Endothelial cell of umbilical vein (primary cell): Measurements from ENCODE around the gene MTFR1L. TPM values are rescaled to one million over a fixed set of nuclear protein-coding genes. Genes with fewer than 3 reads are reported as not detected.

Source experiments
- BruUV-seq: library from RNA; stranded (reverse); fragments of 400-500 nt; replicated peaks from 2 replicates; lab custom pipeline; 2021; lab: Mats Ljungman, UMichigan
- CTCF ChIA-PET: fragments of 300-600, 350-600 bp; sonication (Branson Sonifier 250); formaldehyde crosslinking; loops from one replicate; lab custom pipeline; 2021; ENCODE audit warnings: antibody characterized with exemption, inconsistent platforms; lab: Charles Lee
- POLR2A ChIA-PET: fragments of 300-600, 350-600 bp; sonication (Branson Sonifier 250); formaldehyde crosslinking; loops from one replicate; lab custom pipeline; 2021; ENCODE audit warnings: antibody characterized with exemption, inconsistent platforms; lab: Charles Lee
- DNase-seq: peaks from one replicate; pipeline ENCODE4 v3.0.0-alpha.2; 2011; ENCODE audit warnings: low read depth, low spot score
- FAIRE-seq: peaks from 2 replicates; lab custom pipeline; 2011; peaks lifted over from hg19 to GRCh38; lab: Jason Lieb, UNC
- H2AFZ ChIP-seq: 2 replicates; pipeline ENCODE4 v1.6.0; 2012; ENCODE audit warnings: low read depth, low read length, control low read depth, inconsistent platforms
- H3K27ac ChIP-seq: 2 replicates; pipeline ENCODE4 v1.5.1; 2011; ENCODE audit warnings: low read depth, mild to moderate bottlenecking, control low read depth, low read length, moderate library complexity; ENCODE audit not compliant: insufficient read depth
- H3K27me3 ChIP-seq, 2 experiments: 2 replicates each; pipeline versions ENCODE4 v1.6.0 to v1.6.1; 2011; ENCODE audit warnings: low read length in 2 of 2, mixed read lengths in 1 of 2; ENCODE audit not compliant: control insufficient read depth in 2 of 2, insufficient read depth in 2 of 2
- H3K36me3 ChIP-seq, 2 experiments: 2 replicates in 1 of 2; 3 replicates in 1 of 2; pipeline ENCODE4 v1.5.1; 2011; ENCODE audit warnings: low read length in 2 of 2, mild to moderate bottlenecking in 1 of 2, moderate library complexity in 1 of 2; ENCODE audit not compliant: control insufficient read depth in 2 of 2, insufficient read depth in 2 of 2; ENCODE audit errors: extremely low read depth in 1 of 2
- H3K4me1 ChIP-seq: 3 replicates; pipeline ENCODE4 v1.5.1; 2011; ENCODE audit warnings: mild to moderate bottlenecking, low read length; ENCODE audit not compliant: control insufficient read depth, insufficient read depth; ENCODE audit errors: extremely low read depth
- H3K4me2 ChIP-seq: 2 replicates; pipeline ENCODE4 v1.6.1; 2011; ENCODE audit warnings: low read length, control low read depth, mixed read lengths; ENCODE audit not compliant: insufficient read depth
- H3K4me3 ChIP-seq, 3 experiments: fragments of 200-600 bp in 1 of 3; sonication (generic), shearing (Covaris generic) in 1 of 3; replicated peaks in 1 of 3; 2 replicates each; pipeline ENCODE4 v1.5.1; 2011 to 2016; ENCODE audit warnings: control low read depth in 3 of 3, low read length in 3 of 3, mild to moderate bottlenecking in 2 of 3, inconsistent platforms in 1 of 3, low read depth in 1 of 3, moderate library complexity in 1 of 3; ENCODE audit not compliant: insufficient read depth in 1 of 3
- H3K79me2 ChIP-seq: 2 replicates; pipeline ENCODE4 v1.6.0; 2012; ENCODE audit warnings: low read length, inconsistent platforms; ENCODE audit not compliant: control insufficient read depth, insufficient read depth
- H3K9ac ChIP-seq: replicated peaks from 2 replicates; pipeline ENCODE3; 2011; ENCODE audit warnings: low read length, control low read depth; ENCODE audit not compliant: insufficient read depth; ENCODE audit errors: extremely low read depth
- H3K9me1 ChIP-seq: replicated peaks from 3 replicates; pipeline ENCODE4 v1.6.0; 2011; ENCODE audit warnings: mild to moderate bottlenecking, low read length; ENCODE audit not compliant: control insufficient read depth, insufficient read depth; ENCODE audit errors: extremely low read depth
- H3K9me3 ChIP-seq: replicated peaks from 2 replicates; pipeline ENCODE4 v1.5.1; 2012; ENCODE audit warnings: low read length, inconsistent platforms; ENCODE audit not compliant: control insufficient read depth, insufficient read depth
- H4K20me1 ChIP-seq: replicated peaks from 2 replicates; pipeline ENCODE3; 2011; ENCODE audit warnings: mild to moderate bottlenecking, low read length; ENCODE audit not compliant: control insufficient read depth, insufficient read depth; ENCODE audit errors: extremely low read depth
- EZH2 ChIP-seq: IDR thresholded peaks from 2 replicates; pipeline ENCODE4 v1.6.1; 2012; ENCODE audit warnings: borderline replicate concordance, low read depth, mild to moderate bottlenecking, moderate library complexity, low read length, inconsistent platforms; ENCODE audit not compliant: severe bottlenecking
- FOS ChIP-seq: IDR thresholded peaks from 2 replicates; pipeline ENCODE4 v1.6.1; 2011; ENCODE audit warnings: mild to moderate bottlenecking, low read length, moderate library complexity, borderline replicate concordance; ENCODE audit not compliant: insufficient read depth
- GATA2 ChIP-seq: IDR thresholded peaks from 2 replicates; pipeline ENCODE4 v1.7.0; 2011; ENCODE audit warnings: low read depth, mild to moderate bottlenecking, moderate library complexity, mixed read lengths, low read length; ENCODE audit not compliant: insufficient read length, insufficient read depth
- JUN ChIP-seq: IDR thresholded peaks from 2 replicates; pipeline ENCODE4 v1.6.1; 2011; ENCODE audit warnings: borderline replicate concordance, low read depth; ENCODE audit not compliant: insufficient read length, insufficient read depth
- MAX ChIP-seq: IDR thresholded peaks from 2 replicates; pipeline ENCODE4 v1.6.1; 2011; ENCODE audit not compliant: insufficient read depth, insufficient read length
- MYC ChIP-seq: IDR thresholded peaks from one replicate; pipeline ENCODE4 v1.6.1; 2011; ENCODE audit warnings: mild to moderate bottlenecking, low read depth, low read length
- POLR2A ChIP-seq: IDR thresholded peaks from 2 replicates; pipeline ENCODE4 v1.6.1; 2012; ENCODE audit warnings: low read depth, mild to moderate bottlenecking, control low read depth, low read length
- POLR2AphosphoS5 ChIP-seq: IDR thresholded peaks from 2 replicates; pipeline ENCODE4 v1.6.1; 2012; ENCODE audit warnings: low read depth, mild to moderate bottlenecking, control low read depth, low read length, moderate library complexity; ENCODE audit not compliant: insufficient read depth
- dilution Hi-C: fragments of 300-500 bp; cut with MboI; formaldehyde crosslinking; loops from one replicate; pipeline ENCODE4 v1.15.0; 2019; ENCODE audit warnings: low sequenced_read_pairs; ENCODE audit not compliant: extremely low pct_ligation_motif_present
- intact Hi-C: fragments of 100-400 bp; cut with micrococcal nuclease; formaldehyde crosslinking; loops from one replicate; pipeline ENCODE4 v1.10.0; 2022
- polyA plus RNA-seq, 4 experiments: library from polyadenylated mRNA; depleted of rRNA in 3 of 4; stranded (reverse) in 3 of 4; unstranded in 1 of 4; fragments of >200 nt; gene quantifications; 2 replicates each; pipeline versions ENCODE4 v1.2.1 to v1.2.3, GENCODE V29; 2011 to 2012; ENCODE audit warnings: missing spikeins in 1 of 4
- total RNA-seq: library from RNA; stranded (reverse); gene quantifications from 2 replicates; pipeline ENCODE4 v1.2.3, GENCODE V29; 2021
- TF ChIP-seq, protein P1 (sequence below), 2 donors: IDR thresholded peaks; 1 replicate in 1 of 2; 2 replicates in 1 of 2; pipeline ENCODE4 v1.5.1; 2011; ENCODE audit warnings: low read length in 2 of 2, mild to moderate bottlenecking in 2 of 2, moderate library complexity in 2 of 2, control low read depth in 1 of 2, inconsistent platforms in 1 of 2, low read depth in 1 of 2; ENCODE audit not compliant: insufficient read depth in 1 of 2; ENCODE audit errors: extremely low read depth in 1 of 2

Gene MTFR1L
- total and polyA plus RNA-seq, 2 donors (not counting 3 experiments of a cell fraction or from before 2014, with no cell fraction given), result 34.8 to 45.5 TPM

DNA sequence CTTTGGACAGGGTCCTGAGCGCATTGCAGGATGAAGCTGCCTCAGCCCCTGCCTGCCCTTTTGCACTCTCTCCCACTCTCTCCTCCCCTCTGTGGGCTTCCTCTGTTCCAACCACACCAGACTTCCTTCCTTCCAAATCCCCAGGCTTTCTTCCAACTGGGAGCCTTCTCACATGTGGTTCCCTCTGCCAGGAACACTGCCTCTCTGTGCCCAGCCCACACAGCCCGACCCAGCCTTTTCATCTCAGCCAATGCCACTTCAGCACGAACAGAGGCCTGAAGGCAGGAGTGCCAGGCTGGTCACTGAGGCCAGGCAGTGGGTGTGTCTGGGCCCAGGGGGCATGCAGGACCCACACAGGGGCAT, 13.9 kb upstream of the MTFR1L start:
- no TSS peak for BruUV-seq
- Histone ChIP-seq H3K79me2 (peaks cover 15% of the 10 kb centered on the region), H2AFZ (no peak overlapping the region), H3K36me3 (peaks cover 9 to 31% of the 10 kb centered on the region in 2 experiments), H3K9me3 (no peaks in the 10 kb centered on the region), H3K4me2 (peak overlapping the region; percentile 9), H4K20me1 (no peaks in the 10 kb centered on the region), H3K4me3 (no peak overlapping the region), H3K27ac (peak overlapping the region; percentile 26), H3K27me3 (no peaks in the 10 kb centered on the region), H3K4me1 (peaks cover 37% of the 10 kb centered on the region), H3K9me1 (no peaks in the 10 kb centered on the region), H3K9ac (no peak overlapping the region)
- no peak for TF ChIP-seq POLR2AphosphoS5
- TF ChIP-seq JUN, result no peak
- no peak for TF ChIP-seq EZH2
- TF ChIP-seq MAX, result peak; percentile 14
- FAIRE-seq (peak; percentile 91), DNase-seq (peak; percentile 71)
- CTCF ChIA-PET, result interaction anchor here (1.4 kb wide), 1 partner anchor 197 kb away, joined by 4 read pairs; no protein-coding TSS in a partner anchor
- POLR2A ChIA-PET, result no interaction called here
- intact Hi-C loops (loop anchor here (10.0 kb wide), 2 partner anchors 371 to 571 kb away; partner anchors contain the start of genes MACO1 and SYF2), dilution Hi-C loops (no loop called here)

- no peak overlapping the region for H3K4me2 ChIP-seq
- no peak overlapping the region for H3K4me3 ChIP-seq
- H4K20me1 ChIP-seq, result no peaks in the 10 kb centered on the region
- H2AFZ ChIP-seq, result no peak overlapping the region
- peak overlapping the region; percentile 26 for H3K27ac ChIP-seq
- peaks cover 11% of the 10 kb centered on the region for H3K79me2 ChIP-seq
- CTCF ChIA-PET, result no interaction called here
- FAIRE-seq (peak; percentile 40), DNase-seq (peak; percentile 54)
- no peaks in the 10 kb centered on the region for H3K9me1 ChIP-seq
- intact Hi-C loops, result loop anchor here (10.0 kb wide), 2 partner anchors 372 to 572 kb away; partner anchors contain the start of genes MACO1 and SYF2
- H3K36me3 ChIP-seq, result peaks cover 12 to 32% of the 10 kb centered on the region in 2 experiments
- POLR2A ChIA-PET, result no interaction called here
- no peaks in the 10 kb centered on the region for H3K27me3 ChIP-seq
- BruUV-seq, result no TSS peak
- peaks cover 33% of the 10 kb centered on the region for H3K4me1 ChIP-seq
- dilution Hi-C loops, result no loop called here
- no peak overlapping the region for H3K9ac ChIP-seq
- TF ChIP-seq EZH2, result no peak
- TF ChIP-seq FOS, result no peak
- no peak for TF ChIP-seq MYC
- TF ChIP-seq POLR2AphosphoS5, result no peak
- no peak for TF ChIP-seq MAX
- TF ChIP-seq JUN, result no peak
- TF ChIP-seq, protein P1, sequence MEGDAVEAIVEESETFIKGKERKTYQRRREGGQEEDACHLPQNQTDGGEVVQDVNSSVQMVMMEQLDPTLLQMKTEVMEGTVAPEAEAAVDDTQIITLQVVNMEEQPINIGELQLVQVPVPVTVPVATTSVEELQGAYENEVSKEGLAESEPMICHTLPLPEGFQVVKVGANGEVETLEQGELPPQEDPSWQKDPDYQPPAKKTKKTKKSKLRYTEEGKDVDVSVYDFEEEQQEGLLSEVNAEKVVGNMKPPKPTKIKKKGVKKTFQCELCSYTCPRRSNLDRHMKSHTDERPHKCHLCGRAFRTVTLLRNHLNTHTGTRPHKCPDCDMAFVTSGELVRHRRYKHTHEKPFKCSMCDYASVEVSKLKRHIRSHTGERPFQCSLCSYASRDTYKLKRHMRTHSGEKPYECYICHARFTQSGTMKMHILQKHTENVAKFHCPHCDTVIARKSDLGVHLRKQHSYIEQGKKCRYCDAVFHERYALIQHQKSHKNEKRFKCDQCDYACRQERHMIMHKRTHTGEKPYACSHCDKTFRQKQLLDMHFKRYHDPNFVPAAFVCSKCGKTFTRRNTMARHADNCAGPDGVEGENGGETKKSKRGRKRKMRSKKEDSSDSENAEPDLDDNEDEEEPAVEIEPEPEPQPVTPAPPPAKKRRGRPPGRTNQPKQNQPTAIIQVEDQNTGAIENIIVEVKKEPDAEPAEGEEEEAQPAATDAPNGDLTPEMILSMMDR (IDR thresholded peaks at IDR 0.05; ENCODE audit: extremely low read depth in 1 of 2, insufficient read depth in 1 of 2, low read depth in 1 of 2, low read length in 2 of 2), result no peak
- TF ChIP-seq POLR2A, result no peak
- no peak for TF ChIP-seq GATA2
- H3K9me3 ChIP-seq, result no peaks in the 10 kb centered on the region
Observed at GRCh38 chr1:25806418-25806817, 13.3 kb upstream of the MTFR1L start.
